Effector memory CD8-positive, alpha-beta T cell (primary cell): ENCODE results near the gene RUSC1.
A peak's percentile ranks its signal among the peaks of the same experiment; 100 is the strongest.
"Not testable (repeated sequence)": the region's sequence is repeated elsewhere in the genome, so short reads cannot be mapped to it uniquely, and the experiment has no call there.

Experiments used
- ATAC-seq: fragments of 150-1000 bp; cut with Tn5 transposase; replicated peaks from 2 replicates; pipeline ENCODE4 v1.10.0; 2021; ENCODE audit warnings: mild to moderate bottlenecking, moderate library complexity
- DNase-seq, 3 experiments: peaks; one replicate each; pipeline ENCODE4 v3.0.0; 2021
- H3K27ac Mint-ChIP-seq, 2 donors: one replicate each; pipeline ENCODE4 v1.8.0; 2022; ENCODE audit warnings: mild to moderate bottlenecking in 2 of 2, mixed read lengths in 2 of 2, moderate library complexity in 2 of 2
- H3K27me3 Mint-ChIP-seq, 2 donors: one replicate each; pipeline ENCODE4 v1.8.0; 2022; ENCODE audit warnings: mixed read lengths in 2 of 2
- H3K36me3 Mint-ChIP-seq: one replicate; pipeline ENCODE4 v1.8.0; 2022; ENCODE audit warnings: mild to moderate bottlenecking, moderate library complexity, mixed read lengths; ENCODE audit not compliant: insufficient read depth
- H3K4me1 Mint-ChIP-seq, 2 donors: one replicate each; pipeline ENCODE4 v1.8.0; 2022; ENCODE audit warnings: low read depth in 2 of 2, mixed read lengths in 2 of 2
- H3K4me3 Mint-ChIP-seq, 2 donors: one replicate each; pipeline ENCODE4 v1.8.0; 2022; ENCODE audit warnings: mild to moderate bottlenecking in 2 of 2, mixed read lengths in 2 of 2, moderate library complexity in 2 of 2
- H3K9me3 Mint-ChIP-seq, 2 donors: one replicate each; pipeline ENCODE4 v1.8.0; 2022; ENCODE audit warnings: mixed read lengths in 2 of 2

Gene RUSC1

DNA sequence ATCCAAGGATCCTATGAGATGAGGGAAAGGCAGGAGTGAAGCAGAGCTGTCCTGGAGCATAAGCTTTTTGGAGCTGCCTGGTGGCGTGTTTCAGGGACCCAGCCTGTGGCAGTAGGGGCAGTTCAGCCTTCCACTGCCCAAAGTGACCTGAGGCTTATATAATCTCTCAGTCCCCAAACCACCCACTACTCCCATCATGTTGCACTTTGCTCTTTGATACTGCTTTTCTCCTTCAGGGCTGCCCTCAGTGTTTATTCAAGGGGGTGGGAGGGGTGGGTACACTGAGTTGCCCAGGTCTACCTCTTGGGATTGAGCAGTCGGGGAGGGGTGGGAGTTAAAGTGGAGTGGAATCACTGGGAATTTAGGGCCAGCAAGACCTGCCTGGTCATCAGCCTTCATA lies 34.1 kb upstream of the RUSC1 start:
- DNase-seq (no peak), ATAC-seq (no peak)
- Mint-ChIP-seq H3K9me3 (no peaks in the 10 kb centered on the region), H3K27me3 (peaks cover 0 to 13% of the 10 kb centered on the region in 2 donors), H3K4me1 (no peaks in the 10 kb centered on the region), H3K36me3 (peaks cover 2% of the 10 kb centered on the region), H3K27ac (no peak overlapping the region), H3K4me3 (no peak overlapping the region)

DNA sequence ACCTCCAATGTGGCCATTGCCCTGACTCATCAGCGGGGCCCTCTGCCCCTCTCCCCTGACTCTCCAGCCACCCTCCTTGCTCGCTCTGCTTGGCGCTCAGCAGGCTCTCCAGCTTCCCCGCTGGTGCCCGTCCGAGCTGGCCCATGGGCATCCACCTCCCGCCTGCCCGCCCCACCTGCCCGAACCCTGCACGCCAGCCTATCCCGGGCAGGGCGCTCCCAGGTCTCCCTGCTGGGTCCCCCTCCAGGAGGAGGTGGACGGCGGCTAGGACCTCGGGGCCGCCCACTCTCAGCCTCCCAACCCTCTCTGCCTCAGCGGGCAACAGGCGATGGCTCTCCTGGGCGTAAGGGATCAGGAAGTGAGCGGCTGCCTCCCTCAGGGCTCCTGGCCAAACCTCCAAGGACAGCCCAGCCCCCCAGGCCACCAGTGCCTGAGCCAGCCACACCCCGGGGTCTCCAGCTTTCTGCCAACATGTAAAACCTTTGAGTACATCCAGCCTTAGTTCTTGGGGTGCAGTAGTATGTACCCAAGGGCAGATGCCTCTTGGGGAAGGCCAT lies 32.6 kb upstream of the RUSC1 start:
- Mint-ChIP-seq H3K27ac (no peak overlapping the region), H3K4me3 (no peak overlapping the region), H3K27me3 (peaks cover 0 to 18% of the 10 kb centered on the region in 2 donors), H3K9me3 (no peaks in the 10 kb centered on the region), H3K4me1 (no peaks in the 10 kb centered on the region), H3K36me3 (peaks cover 2% of the 10 kb centered on the region)
- DNase-seq, result no peak
- ATAC-seq, result no peak

DNA sequence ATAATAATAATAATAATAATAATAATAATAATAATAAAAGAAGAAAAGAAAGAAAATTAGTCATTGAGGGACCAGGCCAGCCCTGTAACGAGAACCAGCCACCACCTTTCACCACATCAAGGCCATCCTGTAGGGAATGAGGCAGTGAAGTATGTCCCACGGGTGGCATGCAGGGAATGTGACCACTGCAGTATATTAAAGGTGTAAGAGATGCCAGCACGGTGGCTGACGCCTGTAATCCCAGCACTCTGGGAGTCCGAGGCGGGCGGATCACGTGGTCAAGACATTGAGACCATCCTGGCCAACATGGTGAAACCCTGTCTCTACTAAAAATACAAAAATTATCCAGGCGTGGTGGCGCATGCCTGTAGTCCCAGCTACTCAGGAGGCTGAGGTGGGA lies 29.7 kb upstream of the RUSC1 start:
- ATAC-seq, H3K4me1 Mint-ChIP-seq, H3K9me3 Mint-ChIP-seq, DNase-seq, H3K36me3 Mint-ChIP-seq, H3K4me3 Mint-ChIP-seq: not testable (repeated sequence)
- H3K27me3 Mint-ChIP-seq, result peaks cover 15 to 42% of the 10 kb centered on the region in 2 donors
- peak overlapping the region in 1 of 2 donors; percentile 39 for H3K27ac Mint-ChIP-seq

DNA sequence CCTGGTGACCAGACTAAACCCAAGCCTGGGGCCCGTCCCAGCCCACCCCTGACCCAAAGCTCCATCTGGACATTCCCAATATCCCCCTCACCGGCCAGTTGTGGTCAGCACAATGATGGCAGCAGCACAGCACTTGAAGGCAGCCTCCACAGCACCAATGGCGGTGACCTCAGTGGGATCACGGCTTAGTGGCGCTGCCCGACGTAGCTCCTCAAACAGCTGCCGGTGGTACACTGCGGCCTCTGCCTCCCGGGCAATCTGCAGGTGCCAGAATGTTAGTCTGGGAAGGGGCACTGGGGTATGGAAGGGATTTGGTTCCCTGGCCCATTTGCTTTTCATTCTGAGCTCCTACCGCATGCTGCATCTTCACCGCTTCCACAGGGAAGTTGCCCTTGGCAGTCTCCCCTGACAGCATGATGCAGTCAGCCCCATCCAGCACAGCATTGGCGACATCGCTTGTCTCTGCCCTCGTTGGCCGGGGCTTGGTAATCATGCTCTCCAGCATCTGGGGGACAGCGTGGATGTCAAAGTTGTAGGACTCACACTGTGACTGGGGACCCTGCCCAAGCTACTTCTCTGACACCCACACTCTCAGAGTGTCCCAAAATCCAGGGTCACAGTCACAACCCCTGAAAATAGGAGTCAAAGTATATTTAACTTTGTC lies 27.5 kb upstream of the RUSC1 start:
- Mint-ChIP-seq H3K27me3 (peaks cover 35 to 64% of the 10 kb centered on the region in 2 donors), H3K36me3 (peaks cover 2% of the 10 kb centered on the region), H3K4me1 (peaks cover 0 to 5% of the 10 kb centered on the region in 2 donors), H3K9me3 (no peaks in the 10 kb centered on the region), H3K27ac (no peak overlapping the region), H3K4me3 (no peak overlapping the region)
- DNase-seq (no peak), ATAC-seq (no peak)

DNA sequence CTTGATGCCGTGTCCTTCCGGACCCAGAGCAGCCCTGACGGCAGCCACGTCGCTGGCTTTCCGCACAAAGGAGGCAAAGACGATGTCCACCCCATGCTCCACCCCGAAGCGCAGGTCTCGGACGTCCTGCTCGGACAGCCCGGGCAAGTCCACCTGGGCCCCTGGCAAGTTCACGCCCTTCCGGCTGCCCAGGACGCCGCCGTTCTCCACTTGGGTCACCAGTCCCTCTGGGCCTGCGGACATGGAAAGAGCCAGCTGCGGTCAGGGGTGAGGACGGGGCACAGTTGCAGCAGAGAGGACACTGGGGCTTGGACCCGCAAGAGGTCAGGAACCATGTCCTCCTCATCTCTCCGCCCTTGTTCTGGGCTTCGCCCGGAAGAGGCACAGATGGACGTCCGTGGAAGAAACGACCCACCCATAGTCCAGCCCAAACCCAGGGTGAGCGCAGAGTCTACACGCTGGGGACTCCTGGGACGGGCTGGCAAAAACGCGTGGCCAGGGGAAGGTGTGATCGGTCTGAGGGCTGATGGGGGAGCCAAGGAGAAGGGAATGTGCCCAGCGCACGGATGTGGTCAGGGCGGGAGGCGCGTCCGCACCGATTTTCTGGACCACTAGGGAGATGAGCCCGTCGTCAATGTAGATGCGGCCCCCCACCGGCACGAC lies 26.0 kb upstream of the RUSC1 start:
- peaks cover 40 to 64% of the 10 kb centered on the region in 2 donors for H3K27me3 Mint-ChIP-seq
- no peak overlapping the region for H3K27ac Mint-ChIP-seq
- no peak for DNase-seq
- peaks cover 2% of the 10 kb centered on the region for H3K36me3 Mint-ChIP-seq
- H3K4me3 Mint-ChIP-seq, result peak overlapping the region in 1 of 2 donors; percentile 12
- H3K4me1 Mint-ChIP-seq, result peaks cover 0 to 5% of the 10 kb centered on the region in 2 donors
- no peak for ATAC-seq
- H3K9me3 Mint-ChIP-seq, result no peaks in the 10 kb centered on the region

DNA sequence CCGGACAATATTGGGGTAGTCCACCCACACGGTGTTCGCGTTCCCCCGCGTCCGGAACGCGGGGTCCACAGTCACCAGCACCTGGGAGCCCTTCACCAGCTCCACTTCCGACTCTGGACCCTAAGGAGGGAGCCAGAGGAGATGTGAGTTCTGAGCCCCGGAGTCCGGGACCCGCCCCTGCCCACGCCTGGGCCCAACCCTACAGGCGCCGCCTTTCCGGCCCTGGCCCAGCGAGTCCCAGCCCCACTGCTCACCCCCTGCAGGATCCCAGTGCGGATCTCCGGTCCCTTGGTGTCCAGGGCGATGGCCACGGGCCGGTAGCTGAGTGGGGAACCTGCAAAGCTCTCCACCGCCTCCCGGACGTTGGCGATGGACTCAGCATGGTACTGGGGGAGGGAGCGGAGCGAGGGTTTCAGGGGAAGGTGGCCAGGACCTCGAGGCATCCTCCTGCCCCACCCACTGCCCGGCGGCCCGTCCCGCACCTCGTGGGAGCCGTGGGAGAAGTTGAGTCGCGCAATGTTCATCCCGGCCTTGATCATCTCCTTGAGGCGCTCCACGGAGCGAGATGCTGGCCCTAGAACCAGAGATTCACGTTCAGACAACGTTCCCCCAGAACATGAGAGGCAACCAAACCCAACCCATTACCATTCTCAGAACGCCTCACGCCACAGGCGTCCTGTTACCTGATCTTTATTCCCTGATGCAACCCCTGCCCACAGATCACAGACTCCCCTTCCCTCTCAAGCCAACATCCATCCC lies 25.3 kb upstream of the RUSC1 start:
- DNase-seq, result no peak
- H3K9me3 Mint-ChIP-seq, result no peaks in the 10 kb centered on the region
- no peak for ATAC-seq
- H3K36me3 Mint-ChIP-seq, result peaks cover 2% of the 10 kb centered on the region
- peaks cover 0 to 5% of the 10 kb centered on the region in 2 donors for H3K4me1 Mint-ChIP-seq
- peaks cover 40 to 57% of the 10 kb centered on the region in 2 donors for H3K27me3 Mint-ChIP-seq
- no peak overlapping the region for H3K27ac Mint-ChIP-seq
- H3K4me3 Mint-ChIP-seq, result no peak overlapping the region

DNA sequence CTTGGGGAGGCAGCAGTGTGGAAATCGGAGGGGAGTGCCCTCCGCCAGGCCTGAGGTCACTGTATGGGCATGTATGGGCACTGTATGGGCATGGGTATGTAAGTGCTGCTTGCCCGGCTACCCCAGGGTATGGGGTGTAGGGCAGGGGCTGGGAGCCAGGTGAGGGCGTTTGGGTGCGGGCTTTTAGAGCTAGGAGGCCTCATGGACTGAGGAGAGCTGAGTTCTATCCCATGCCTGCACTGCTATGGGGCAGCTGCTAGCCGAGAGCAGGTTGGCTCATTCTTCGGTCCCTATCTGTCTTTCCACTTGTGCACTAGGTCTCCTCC lies 24.8 kb upstream of the RUSC1 start:
- DNase-seq, result no peak
- H3K27ac Mint-ChIP-seq, result no peak overlapping the region
- ATAC-seq, result no peak
- H3K4me3 Mint-ChIP-seq, result peak overlapping the region in 1 of 2 donors; percentile 34
- H3K4me1 Mint-ChIP-seq, result peaks cover 0 to 5% of the 10 kb centered on the region in 2 donors
- no peaks in the 10 kb centered on the region for H3K36me3 Mint-ChIP-seq
- H3K9me3 Mint-ChIP-seq, result no peaks in the 10 kb centered on the region
- peaks cover 40 to 54% of the 10 kb centered on the region in 2 donors for H3K27me3 Mint-ChIP-seq

DNA sequence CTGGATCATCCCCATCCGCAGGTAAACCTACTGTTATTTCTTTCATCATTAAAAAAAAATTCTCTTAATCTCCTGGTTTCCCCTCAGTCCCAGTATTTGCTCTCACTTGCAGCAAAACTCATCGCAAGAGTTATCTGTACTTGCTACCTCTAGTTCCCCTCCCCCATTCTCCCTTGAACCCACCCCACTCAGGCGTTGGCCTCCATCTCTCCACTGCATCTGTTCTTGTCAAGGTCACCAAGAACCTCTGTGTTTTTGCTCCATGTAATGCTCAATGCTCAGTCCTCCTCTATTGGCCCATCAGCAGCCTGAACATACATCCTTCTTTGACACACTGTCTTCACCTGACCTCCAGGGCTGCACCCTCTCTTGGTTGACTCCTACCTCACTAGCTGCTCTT lies 24.0 kb upstream of the RUSC1 start:
- Mint-ChIP-seq H3K27ac (no peak overlapping the region), H3K9me3 (no peaks in the 10 kb centered on the region), H3K4me3 (no peak overlapping the region), H3K4me1 (peaks cover 0 to 5% of the 10 kb centered on the region in 2 donors), H3K27me3 (peaks cover 40 to 49% of the 10 kb centered on the region in 2 donors), H3K36me3 (no peaks in the 10 kb centered on the region)
- ATAC-seq (no peak), DNase-seq (no peak)

DNA sequence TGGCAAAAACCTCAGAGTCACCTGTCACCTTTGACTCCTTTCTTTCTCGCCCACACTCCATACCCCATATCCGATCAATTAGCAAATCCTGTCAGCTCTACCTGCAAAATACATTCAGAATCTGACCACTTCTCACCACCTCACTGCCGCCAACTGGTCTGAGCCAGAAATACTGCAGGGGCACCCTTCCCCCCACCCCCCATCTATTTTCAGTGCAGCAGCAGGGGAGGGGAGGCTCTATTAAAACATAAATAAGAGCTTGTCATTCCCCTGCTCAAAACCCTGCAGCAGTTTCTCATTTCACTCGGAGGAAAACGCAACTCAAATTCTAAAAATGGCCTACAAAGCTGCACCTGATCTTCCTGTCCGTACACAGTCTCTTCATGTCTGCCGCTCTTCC lies 23.3 kb upstream of the RUSC1 start:
- H3K9me3 Mint-ChIP-seq, result no peaks in the 10 kb centered on the region
- peaks cover 40 to 46% of the 10 kb centered on the region in 2 donors for H3K27me3 Mint-ChIP-seq
- DNase-seq (no peak), ATAC-seq (no peak)
- H3K4me3 Mint-ChIP-seq, result no peak overlapping the region
- peaks cover 0 to 5% of the 10 kb centered on the region in 2 donors for H3K4me1 Mint-ChIP-seq
- no peaks in the 10 kb centered on the region for H3K36me3 Mint-ChIP-seq
- H3K27ac Mint-ChIP-seq, result peak overlapping the region in 1 of 2 donors; percentile 9

DNA sequence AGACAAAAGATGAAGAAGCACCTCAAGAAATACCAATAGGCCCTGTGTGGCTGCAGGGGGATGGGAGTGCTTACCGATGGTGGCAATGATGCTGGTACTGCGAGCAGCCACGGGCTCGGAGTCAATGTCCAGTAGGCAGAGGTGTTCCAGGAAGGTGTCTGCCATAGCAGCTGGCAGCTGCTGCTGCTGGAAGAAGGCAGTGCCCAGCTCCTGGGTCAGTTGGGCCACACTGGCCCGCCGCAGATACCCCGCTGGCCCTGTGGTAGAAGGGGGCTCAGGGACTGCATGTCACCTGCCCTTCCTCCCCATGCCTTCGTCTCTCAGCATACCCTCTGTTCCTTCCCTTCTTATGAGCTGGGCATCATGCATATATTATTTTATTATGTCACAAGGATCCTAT lies 20.7 kb upstream of the RUSC1 start:
- no peaks in the 10 kb centered on the region for H3K4me1 Mint-ChIP-seq
- H3K27me3 Mint-ChIP-seq, result peaks cover 31 to 32% of the 10 kb centered on the region in 2 donors
- no peaks in the 10 kb centered on the region for H3K36me3 Mint-ChIP-seq
- no peaks in the 10 kb centered on the region for H3K9me3 Mint-ChIP-seq
- H3K27ac Mint-ChIP-seq, result no peak overlapping the region
- ATAC-seq (no peak), DNase-seq (no peak)
- no peak overlapping the region for H3K4me3 Mint-ChIP-seq

DNA sequence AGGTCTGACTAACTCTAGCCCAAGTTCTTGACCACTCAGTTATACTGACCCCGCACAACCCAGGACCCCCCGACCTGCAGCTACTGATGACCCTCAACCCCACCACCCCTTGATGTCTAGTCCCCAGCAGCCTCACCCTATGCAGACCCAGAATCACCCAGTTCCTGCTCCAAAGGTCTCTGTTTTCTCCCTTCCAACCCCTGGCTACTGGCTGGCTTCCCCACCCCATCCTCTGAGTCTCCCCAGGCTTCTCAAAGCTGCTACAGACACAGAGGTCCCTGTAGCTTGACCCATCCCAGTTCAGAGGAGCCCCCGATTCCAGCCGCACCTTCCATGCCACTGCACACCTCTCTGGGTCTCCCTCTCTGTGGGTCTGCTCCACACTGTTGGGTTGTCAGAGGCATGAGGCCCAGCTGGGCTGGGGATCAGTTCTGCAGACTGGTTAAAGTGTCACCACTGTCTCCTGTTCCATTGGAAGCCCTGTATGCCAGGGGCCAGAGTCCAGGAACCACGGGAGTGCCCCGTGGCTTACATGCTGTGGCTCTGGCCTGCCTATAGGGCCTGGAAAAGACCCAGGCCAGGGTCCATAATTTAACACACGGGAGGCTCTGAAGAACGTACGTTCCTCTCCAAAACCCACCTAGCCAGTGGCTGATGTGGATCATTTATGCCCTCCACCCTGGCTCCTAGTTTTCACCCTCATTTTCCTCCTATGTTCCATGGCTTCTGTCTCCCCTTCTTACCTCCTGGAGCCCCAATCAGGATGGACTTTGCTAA lies 20.0 kb upstream of the RUSC1 start:
- H3K9me3 Mint-ChIP-seq, result no peaks in the 10 kb centered on the region
- ATAC-seq, result no peak
- H3K4me1 Mint-ChIP-seq, result no peaks in the 10 kb centered on the region
- DNase-seq, result no peak
- no peak overlapping the region for H3K4me3 Mint-ChIP-seq
- no peaks in the 10 kb centered on the region for H3K36me3 Mint-ChIP-seq
- H3K27me3 Mint-ChIP-seq, result peaks cover 24 to 28% of the 10 kb centered on the region in 2 donors
- H3K27ac Mint-ChIP-seq, result no peak overlapping the region

DNA sequence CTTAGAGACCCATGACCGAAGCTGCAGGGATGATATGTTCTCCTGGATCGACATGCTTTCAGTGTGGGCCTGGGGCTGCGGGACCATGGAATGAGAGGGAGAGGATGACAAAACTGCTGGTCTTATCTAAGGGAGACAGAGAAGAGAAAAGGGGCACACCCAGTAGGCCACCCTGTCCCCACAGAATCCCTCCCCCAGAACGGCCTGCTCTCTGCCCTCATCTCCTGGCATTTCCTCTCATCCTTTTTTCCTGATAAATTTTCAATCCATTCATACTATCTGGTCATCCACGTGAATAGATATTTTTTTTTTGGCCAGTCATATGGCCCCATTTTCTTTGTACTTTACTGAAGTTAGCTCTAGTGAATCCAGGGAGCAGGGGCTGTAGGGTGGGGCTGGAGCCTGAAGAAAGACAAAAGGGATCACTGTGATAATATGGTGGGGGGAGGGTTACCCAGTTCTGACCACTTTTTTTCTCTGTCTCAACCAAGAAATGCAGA lies 19.3 kb upstream of the RUSC1 start, which contains the start of gene PKLR:
TSS of gene PKLR (minus strand) at position 97 of the 500 bp plus-strand sequence. CDS start at position 54, 43 bp downstream.
- H3K27me3 Mint-ChIP-seq, result peaks cover 17 to 22% of the 10 kb centered on the region in 2 donors
- H3K27ac Mint-ChIP-seq, result no peak within 1 kb of the TSS
- DNase-seq, result no peak
- H3K36me3 Mint-ChIP-seq, result no peaks in the 10 kb centered on the region
- no peak within 1 kb of the TSS for H3K4me3 Mint-ChIP-seq
- ATAC-seq, result no peak
- H3K4me1 Mint-ChIP-seq, result no peaks in the 10 kb centered on the region
- H3K9me3 Mint-ChIP-seq, result no peaks in the 10 kb centered on the region
